HG02759 (cell line): ENCODE results near the gene LRRC2.
A peak's percentile ranks its signal among the peaks of the same experiment; 100 is the strongest.
"Not testable (repeated sequence)": the region's sequence is repeated elsewhere in the genome, so short reads cannot be mapped to it uniquely, and the experiment has no call there.

Experiments used
- ATAC-seq: cut with Tn5 transposase; IDR thresholded peaks from one replicate; pipeline ENCODE4 v1.9.1; 2021; ENCODE audit warnings: mild to moderate bottlenecking, moderate library complexity; ENCODE audit not compliant: unreplicated experiment

Gene LRRC2

DNA sequence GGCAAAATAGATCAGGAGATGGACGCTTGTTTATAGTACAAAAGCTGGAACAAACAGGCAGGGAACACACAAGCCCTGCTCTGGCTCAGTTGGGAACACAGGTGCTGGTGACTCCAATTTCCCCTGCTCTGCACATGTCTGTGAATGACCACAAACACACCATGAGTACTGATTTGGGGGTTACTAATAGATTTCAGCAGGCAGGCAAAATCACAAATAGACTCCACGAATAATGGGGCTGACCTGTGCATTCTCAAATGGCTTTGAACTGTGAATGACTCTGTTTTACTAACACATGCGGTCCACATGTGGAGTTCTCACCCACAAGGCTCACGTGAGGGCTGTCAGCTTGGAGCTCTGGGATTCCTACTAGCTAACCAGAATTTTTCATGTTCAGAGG is 64.4 kb downstream of the LRRC2 start:
- no peak for ATAC-seq

DNA sequence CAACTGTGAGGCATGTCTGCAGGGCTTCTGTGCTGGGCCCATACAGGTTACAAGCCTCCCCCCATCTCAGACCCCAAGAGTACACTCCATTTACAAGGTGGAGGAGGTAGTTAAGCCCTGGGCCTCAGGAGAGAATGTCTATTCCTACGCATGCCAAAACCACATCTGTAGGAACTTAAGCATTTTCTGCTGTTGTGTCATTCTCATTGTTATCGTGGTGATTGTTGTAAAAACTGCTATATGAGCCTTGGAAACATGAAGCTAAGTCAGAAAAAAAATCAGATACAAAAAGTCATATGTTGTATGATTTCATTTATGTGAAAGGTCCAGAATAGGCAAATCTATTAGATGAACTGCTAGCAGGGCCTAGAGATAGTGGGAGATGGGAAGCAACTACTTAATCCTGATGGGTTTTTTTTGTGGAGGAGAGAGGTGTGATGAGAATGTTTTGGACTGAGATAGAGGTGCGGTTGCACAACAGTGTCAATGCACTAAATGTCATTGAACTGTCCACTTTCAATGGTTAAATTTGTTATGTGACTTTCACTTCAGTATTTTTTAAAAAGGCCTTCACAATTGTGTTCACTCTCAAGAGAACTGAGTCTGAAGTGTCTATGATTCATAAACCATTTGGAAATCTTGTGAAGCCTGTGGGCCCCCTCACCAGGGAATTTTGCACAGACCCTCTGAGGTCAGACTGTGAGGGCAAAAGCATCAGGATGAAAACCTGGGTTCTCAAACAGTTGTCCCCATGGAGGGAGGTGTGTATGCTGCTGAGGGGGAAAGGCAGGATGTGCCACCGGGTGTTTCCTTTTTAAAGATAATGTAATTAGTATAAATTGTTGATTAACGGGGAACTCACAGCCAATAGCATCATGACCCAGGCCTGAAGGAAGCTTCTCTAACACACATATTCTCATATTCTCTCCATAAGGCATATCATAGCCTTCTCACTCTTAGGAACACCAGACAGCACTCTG is 65.2 kb downstream of the LRRC2 start:
- ATAC-seq: no peak

DNA sequence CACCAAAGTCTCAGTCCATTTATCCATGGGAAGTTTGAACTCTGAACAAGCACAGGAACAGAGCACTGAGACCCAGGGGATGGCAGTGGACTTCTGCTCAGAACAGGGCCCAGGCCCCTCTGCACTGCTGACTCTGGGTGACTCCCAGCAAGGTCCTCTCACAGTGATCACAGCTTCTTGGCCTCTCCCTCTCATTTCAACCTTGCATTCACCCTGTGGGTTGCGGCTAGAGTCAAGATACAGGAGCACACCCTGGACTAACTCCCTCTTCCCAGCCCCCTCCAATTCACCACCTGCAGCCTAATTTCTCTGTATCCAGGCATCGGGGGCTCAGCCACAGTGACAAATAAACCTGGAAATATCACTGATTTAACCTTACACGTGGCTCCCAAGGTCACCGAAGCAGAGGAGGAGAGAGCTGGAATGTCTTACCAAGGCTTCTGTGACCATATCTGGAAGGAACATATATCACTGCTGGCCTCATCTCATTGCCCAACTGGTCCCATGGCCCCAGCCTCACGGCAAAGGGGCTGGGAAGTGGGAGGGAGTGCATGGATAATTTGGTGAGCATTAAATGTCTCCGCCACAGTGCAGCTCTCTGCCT is 67.1 kb downstream of the LRRC2 start:
- no peak for ATAC-seq

DNA sequence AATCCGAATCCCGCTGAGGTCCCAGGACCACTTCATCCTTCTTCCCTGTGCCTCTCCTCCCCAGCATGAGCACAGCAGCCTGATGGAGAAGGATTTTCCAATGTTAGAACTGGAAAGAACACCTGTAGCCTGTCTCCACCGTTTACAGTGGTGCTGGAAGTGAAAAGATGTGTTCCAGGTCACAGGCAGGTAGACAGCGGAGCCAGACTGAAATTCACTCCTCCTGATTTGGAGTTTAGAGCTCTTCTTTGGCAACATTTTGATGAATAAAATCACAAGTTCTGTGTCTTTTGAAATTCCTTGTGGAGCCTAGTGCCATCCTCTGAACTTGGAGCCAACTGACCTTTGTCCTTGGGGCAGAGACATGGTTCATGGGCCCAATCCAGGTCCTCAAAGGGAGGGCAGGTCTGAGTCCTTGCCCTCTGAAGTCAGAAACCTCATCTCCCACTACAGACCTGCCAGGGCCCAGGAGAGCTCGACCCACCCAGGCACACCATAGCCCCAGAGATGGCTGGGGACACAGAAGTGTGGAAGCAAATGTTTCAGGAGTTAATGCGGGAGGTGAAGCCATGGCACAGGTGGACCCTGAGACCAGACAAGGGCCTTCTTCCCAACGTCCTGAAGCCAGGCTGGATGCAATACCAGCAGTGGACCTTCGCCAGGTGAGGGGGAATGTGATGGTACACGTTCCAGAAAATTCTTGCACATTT is 68.4 kb downstream of the LRRC2 start, which contains the start of gene RTP3:
TSS of gene RTP3 (plus strand) at position 421 of the 710 bp plus-strand sequence. CDS start at position 508, 87 bp downstream.
- ATAC-seq: no peak

DNA sequence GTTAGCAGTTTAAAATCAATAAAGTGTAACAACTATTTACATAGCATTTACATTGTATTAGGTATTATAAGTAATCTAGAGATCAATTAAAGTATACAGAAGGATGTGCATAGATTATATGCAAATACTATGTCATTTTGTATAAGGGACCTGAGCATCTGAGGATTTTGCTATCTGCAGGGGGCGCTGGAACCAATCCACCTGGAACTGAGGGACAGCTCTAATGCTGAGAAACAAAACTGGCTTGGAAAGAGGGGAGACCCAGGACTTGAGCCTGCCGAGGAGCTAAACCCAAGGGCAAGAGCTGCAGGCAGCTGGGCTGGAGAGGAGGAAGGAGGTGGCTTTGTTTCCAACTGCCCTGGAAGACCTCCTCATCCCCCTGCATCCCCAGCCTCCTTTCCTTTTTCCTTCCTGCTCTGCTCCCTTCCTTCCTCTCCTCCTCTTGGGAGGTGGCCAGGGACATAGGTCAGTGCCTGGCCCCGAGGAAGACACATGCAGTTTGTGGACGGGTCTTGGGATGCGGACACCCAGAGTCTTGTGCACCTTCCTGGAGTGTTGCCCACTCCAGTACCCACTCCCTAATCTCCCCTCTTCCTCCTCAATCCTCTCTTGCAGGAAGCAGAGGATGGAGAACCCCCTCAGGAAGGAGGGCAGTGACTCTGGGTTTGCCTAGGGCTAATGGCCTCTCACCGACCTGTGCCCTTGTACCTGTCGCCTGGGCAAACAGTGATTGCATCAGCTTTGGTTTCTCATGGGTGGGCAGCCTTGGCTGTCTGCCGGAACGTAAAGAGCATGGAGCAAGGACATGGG is 69.2 kb downstream of the LRRC2 start:
- no peak for ATAC-seq

- ATAC-seq: no peak
Observed at GRCh38 chr3:46495901-46496456, 70.1 kb downstream of the LRRC2 start.

DNA sequence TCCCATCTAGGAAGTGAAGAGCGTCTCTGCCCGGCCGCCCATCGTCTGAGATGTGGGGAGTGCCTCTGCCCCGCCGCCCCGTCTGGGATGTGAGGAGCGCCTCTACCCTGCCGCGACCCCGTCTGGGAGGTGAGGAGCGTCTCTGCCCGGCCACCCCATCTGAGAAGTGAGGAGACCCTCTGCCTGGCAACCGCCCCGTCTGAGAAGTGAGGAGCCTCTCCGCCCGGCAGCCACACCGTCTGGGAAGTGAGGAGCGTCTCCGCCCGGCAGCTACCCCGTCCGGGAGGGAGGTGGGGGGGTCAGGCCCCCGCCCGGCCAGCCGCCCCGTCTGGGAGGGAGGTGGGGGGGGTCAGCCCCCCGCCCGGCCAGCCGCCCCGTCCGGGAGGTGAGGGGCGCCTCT is 71.6 kb downstream of the LRRC2 start:
- ATAC-seq: not testable (repeated sequence)

- no peak for ATAC-seq
Observed at GRCh38 chr3:46492890-46493547, 73.1 kb downstream of the LRRC2 start.

DNA sequence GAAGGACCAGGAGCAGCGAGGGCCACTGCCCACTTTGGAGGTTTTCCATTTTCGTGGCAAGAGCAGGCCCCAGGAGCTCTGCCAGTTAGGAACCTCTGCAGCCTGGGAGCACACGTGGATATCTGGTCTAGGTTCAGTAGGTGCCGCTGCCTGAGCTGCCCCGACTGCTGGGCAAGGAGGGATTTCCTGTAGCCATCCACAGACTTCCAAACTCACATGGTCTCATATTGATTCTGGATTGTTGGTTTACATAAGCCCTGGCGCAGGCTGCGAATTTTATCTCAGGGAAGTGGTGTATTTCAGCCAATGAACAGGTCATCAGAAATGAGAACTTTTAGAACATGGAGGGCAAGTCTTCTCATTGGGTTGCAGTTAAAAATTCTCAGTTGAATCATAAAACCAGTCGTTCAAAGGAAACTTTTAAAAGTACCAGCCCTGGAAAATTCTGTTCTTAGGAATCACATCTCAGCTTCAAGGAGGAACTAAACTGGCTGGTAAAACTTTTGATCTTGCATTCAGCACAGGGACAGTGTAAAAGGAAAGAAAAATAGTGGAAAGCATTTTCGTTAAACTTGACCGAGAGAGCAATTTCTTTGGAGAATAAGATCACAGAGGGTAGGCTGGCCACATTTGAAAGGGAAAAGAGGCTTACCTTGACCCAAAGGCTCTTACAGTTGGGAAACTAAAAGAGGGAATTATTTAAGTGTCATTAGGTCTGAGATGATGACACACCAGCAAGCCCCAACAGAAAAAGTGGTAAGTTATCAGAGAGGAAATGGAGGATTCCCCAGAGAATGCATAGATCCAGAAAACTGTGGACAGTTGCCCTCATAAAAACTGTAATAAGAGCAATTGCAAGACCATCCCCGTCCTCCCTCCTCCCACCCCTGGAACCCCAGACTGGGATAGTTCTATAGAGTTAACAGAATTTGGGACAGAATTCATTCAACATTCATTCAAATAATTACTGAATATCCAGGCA is 74.7 kb downstream of the LRRC2 start:
- no peak for ATAC-seq

GRCh38 chr3:46490338-46491084 is 75.6 kb downstream of the LRRC2 start:
- ATAC-seq: no peak

DNA sequence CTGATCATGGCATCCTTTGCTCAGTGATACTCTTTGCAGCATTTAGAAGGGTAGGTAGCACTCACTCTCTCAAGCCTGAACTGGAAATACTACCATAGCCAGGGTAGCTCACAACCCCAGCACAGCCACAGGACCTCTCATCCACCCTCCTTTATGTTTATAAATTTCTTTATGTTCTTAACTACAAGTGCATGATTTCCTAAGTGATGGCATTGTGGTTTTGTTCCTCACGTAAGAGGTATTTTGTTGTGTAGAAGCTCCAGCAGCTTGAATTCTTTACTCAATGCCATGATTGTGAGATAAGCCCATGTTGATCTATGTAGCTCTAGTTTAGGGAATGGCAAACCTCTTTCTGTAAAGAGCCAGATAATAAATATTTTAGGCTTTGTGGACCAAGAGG is 76.2 kb downstream of the LRRC2 start:
- no peak for ATAC-seq

DNA sequence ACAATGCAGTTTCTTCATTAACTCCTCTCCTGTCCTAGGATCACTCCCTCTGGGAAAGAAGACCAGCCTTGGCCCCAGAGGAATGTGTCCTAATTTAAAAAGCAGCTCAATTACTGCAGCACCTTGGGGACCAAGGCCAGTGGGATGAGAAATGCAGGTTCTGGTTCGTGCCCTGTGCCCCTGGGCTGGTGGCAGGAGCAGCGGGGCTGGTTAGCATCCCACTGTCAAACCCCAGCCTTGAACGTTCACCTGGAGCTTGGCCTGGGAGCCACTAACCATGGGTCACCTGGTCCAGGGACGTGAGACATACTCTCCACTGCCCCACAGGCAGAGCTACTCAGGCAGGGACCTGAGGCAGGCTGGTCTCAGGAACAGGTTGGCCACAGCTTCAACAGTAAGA is 76.7 kb downstream of the LRRC2 start:
- no peak for ATAC-seq

GRCh38 chr3:46488735-46489361 is 77.3 kb downstream of the LRRC2 start:
- ATAC-seq: peak; percentile 88

DNA sequence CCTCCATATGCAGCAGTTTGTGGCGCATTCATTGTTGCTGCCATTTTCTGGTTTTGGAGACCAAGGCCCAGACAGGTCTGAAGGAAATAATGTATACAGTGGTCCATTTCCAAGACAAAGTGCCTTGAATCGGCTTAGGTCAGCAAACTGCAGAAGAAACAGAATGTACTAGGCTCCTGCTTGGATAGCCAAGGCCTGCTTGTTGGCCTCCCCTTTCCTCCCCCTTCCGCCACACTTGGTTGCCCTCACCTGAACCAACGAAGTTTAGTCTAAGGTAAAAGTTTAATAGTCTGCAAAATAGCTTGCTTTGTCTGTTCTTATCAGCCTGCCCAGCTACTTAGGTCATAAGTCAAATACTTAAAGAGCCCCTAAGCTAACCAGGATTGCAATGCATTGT is 80.3 kb downstream of the LRRC2 start:
- no peak for ATAC-seq

DNA sequence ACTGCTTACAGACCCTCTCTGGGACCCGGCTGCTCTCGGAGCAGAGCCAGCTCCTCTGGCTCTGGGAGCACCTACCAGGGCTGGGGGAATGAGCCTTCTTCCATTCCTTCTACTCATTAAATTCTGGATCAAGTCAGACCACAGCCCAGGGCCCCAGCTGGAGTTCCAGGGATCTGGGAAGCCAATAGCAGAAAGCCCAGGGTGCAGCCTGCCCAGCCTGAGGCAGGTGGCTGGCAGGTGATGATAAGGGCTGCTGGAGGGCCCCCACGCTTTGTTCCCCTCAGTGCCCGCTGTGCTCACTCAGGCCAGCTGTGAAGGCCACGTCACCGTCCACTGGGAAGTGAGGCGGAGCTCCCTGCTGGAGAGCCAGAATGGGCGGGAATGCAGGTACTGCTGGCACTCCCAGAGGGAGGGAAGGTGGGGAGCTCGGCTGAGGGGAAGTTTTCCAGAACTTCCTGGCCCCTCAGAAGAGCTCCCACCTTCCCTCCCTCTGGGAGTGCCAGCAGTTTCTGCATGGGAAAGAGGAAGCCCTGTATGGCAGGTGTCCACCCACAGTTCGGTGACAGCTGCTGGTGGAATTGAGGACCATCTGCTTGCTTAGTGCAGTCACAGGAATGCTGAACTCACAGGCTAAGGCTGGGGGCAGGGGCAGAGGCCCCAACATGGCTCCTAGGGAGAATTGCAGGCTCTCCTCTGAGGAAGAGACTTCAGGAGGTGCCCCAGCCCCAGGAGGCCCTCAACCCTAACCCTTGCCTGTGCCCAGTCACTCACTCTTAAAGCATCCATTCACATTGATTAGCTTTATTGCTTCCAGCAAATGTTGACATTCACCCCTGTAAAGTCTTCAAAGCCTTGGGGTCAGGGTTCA is 81.0 kb downstream of the LRRC2 start:
- no peak for ATAC-seq

GRCh38 chr3:46484388-46484787 is 81.7 kb downstream of the LRRC2 start:
- no peak for ATAC-seq

DNA sequence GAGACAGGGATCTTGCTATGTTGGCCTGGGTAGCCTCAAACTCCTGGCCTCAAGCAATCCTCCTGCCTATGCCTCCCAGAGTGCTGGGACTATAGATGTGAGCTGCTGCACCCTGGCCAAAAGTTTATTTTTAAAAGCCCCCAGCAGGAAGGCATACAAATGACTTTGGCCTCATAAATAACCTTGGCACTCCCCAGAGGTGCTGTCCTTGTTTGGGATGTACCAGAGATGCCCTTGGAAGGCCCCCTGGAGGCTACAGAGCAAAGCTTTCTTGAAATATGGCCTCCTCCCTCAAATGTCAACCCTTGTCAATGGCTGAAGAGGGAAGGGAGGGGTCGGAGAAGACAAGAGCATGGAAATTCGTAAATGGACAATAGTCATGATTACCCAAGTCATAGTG is 82.3 kb downstream of the LRRC2 start:
- ATAC-seq: no peak
